GM12878 (cell line): ENCODE measurements around the gene MROH7. TPM values are rescaled to one million over a fixed set of nuclear protein-coding genes. Genes with fewer than 3 reads are reported as not detected.

Experiments
- ATAC-seq: fragments of 200-7000 bp; cut with Tn5 transposase; 3 replicates; pipeline ENCODE4 v1.9.1; 2020; ENCODE audit warnings: mild to moderate bottlenecking, moderate library complexity
- BruUV-seq: library from RNA; stranded (reverse); fragments of 400-500 nt; replicated peaks from 2 replicates; lab custom pipeline; 2021; lab: Mats Ljungman, UMichigan
- CTCF ChIA-PET: fragments of 300-600 bp; sonication (Branson Sonifier 250); formaldehyde crosslinking; extraction: SDS; loops from one replicate; lab custom pipeline; 2021; ENCODE audit warnings: inconsistent platforms; lab: Yijun Ruan, JAX
- POLR2A ChIA-PET: fragments of 350-600 bp; formaldehyde crosslinking; extraction: SDS; loops from one replicate; lab custom pipeline; 2021; ENCODE audit warnings: inconsistent platforms; lab: Charles Lee
- RAD21 ChIA-PET: fragments of 300-600 bp; sonication (Branson Sonifier 250); formaldehyde crosslinking; loops from one replicate; lab custom pipeline; 2023; ENCODE audit warnings: antibody characterized with exemption; ENCODE audit not compliant: unreplicated experiment; lab: Charles Lee
- SMC1A ChIA-PET: fragments of 300-600 bp; sonication (Branson Sonifier 250); formaldehyde crosslinking; loops from one replicate; lab custom pipeline; 2023; ENCODE audit not compliant: unreplicated experiment, uncharacterized antibody; lab: Charles Lee
- DNase-seq: peaks from one replicate; pipeline ENCODE4 v3.0.0-alpha.2; 2011; ENCODE audit warnings: low read depth, low spot score
- FAIRE-seq: peaks from 3 replicates; lab custom pipeline; 2011; peaks lifted over from hg19 to GRCh38; lab: Jason Lieb, UNC
- H2AFZ ChIP-seq: 2 replicates; pipeline ENCODE4 v1.6.0; 2011; ENCODE audit warnings: low read depth, low read length, control low read depth; ENCODE audit not compliant: control insufficient read depth
- H3K27ac ChIP-seq: 2 replicates; pipeline ENCODE4 v1.5.1; 2011; ENCODE audit warnings: control low read depth; ENCODE audit not compliant: control insufficient read depth, insufficient read depth
- H3K27me3 ChIP-seq, 2 experiments: replicated peaks in 1 of 2; 2 replicates each; pipeline versions ENCODE4 v1.6.0 to v1.6.1; 2011; ENCODE audit warnings: low read length in 1 of 2; ENCODE audit not compliant: control insufficient read depth in 2 of 2, insufficient read depth in 2 of 2
- H3K36me3 ChIP-seq, 2 experiments: 2 replicates each; pipeline ENCODE4 v1.5.1; 2011; ENCODE audit warnings: low read length in 1 of 2; ENCODE audit not compliant: control insufficient read depth in 2 of 2, insufficient read depth in 2 of 2
- H3K4me1 ChIP-seq: 2 replicates; pipeline ENCODE4 v1.6.1; 2011; ENCODE audit warnings: mild to moderate bottlenecking, low read length, moderate library complexity, mixed read lengths; ENCODE audit not compliant: control insufficient read depth, insufficient read depth
- H3K4me2 ChIP-seq: 2 replicates; pipeline ENCODE4 v1.6.0; 2011; ENCODE audit warnings: control low read depth; ENCODE audit not compliant: control insufficient read depth, insufficient read depth
- H3K4me3 ChIP-seq: fragments of 200-600 bp; sonication (generic); 2 replicates; pipeline ENCODE4 v1.5.1; 2016
- H3K79me2 ChIP-seq: 2 replicates; pipeline ENCODE4 v1.6.0; 2011; ENCODE audit warnings: low read length; ENCODE audit not compliant: control insufficient read depth, insufficient read depth
- H3K9ac ChIP-seq: 2 replicates; pipeline ENCODE4 v1.8.0; 2011; ENCODE audit warnings: low read length, control low read depth, mixed read lengths; ENCODE audit not compliant: control insufficient read depth, insufficient read depth
- H3K9me3 ChIP-seq: replicated peaks from 3 replicates; pipeline ENCODE4 v1.5.1; 2011; ENCODE audit warnings: mild to moderate bottlenecking, low read length; ENCODE audit not compliant: control insufficient read depth, insufficient read depth
- H4K20me1 ChIP-seq: 2 replicates; pipeline ENCODE4 v1.6.0; 2011; ENCODE audit not compliant: control insufficient read depth, insufficient read depth
- ATF7 ChIP-seq: fragments of 450-650 bp; IDR thresholded peaks from 2 replicates; pipeline ENCODE4 v1.6.1; 2016; ENCODE audit warnings: low read depth, mild to moderate bottlenecking
- BACH1 ChIP-seq: fragments of 450-650 bp; IDR thresholded peaks from 2 replicates; pipeline ENCODE4 v1.6.1; 2017; ENCODE audit warnings: mild to moderate bottlenecking, borderline replicate concordance
- E2F4 ChIP-seq: IDR thresholded peaks from 2 replicates; pipeline ENCODE4 v1.6.1; 2012; ENCODE audit warnings: low read depth, low read length, improper control_type of control experiment
- ETV6 ChIP-seq, 2 experiments: fragments of 450-650 bp in 1 of 2; IDR thresholded peaks in 1 of 2; conservative IDR thresholded peaks in 1 of 2; 2 replicates each; pipeline ENCODE4 v1.6.1; 2014; ENCODE audit warnings: antibody characterized with exemption in 1 of 2, borderline replicate concordance in 1 of 2, low read depth in 1 of 2, mild to moderate bottlenecking in 1 of 2, moderate library complexity in 1 of 2
- KLF5 ChIP-seq: fragments of 450-650 bp; IDR thresholded peaks from 2 replicates; pipeline ENCODE4 v1.6.1; 2014; ENCODE audit warnings: mild to moderate bottlenecking; ENCODE audit not compliant: partially characterized antibody
- NFIC ChIP-seq: IDR thresholded peaks from 2 replicates; pipeline ENCODE4 v1.6.1; 2012; ENCODE audit warnings: low read depth, mild to moderate bottlenecking, inconsistent platforms, low read length, moderate library complexity
- RFX5 ChIP-seq: IDR thresholded peaks from 2 replicates; pipeline ENCODE4 v1.6.1; 2011; ENCODE audit warnings: low read depth, low read length, improper control_type of control experiment
- RUNX3 ChIP-seq: IDR thresholded peaks from 2 replicates; pipeline ENCODE4 v1.6.1; 2012; ENCODE audit warnings: low read length, inconsistent platforms
- SUZ12 ChIP-seq: fragments of 200-600 bp; sonication (generic); IDR thresholded peaks from one replicate; pipeline ENCODE4 v1.6.1; 2018; ENCODE audit warnings: antibody characterized with exemption, mild to moderate bottlenecking; ENCODE audit not compliant: unreplicated experiment
- WGBS: methylation state at CpG from one replicate; pipeline ENCODE4 v1.1.6; 2016; ENCODE audit warnings: low lambda C conversion rate; ENCODE audit not compliant: insufficient replicate concordance, insufficient coverage; ENCODE audit errors: missing lambda C conversion rate; 5-methylcytosine and 5-hydroxymethylcytosine counted together
- in situ Hi-C: fragments of 300-500 bp; cut with MboI; formaldehyde crosslinking; loops from 9 replicates; pipeline ENCODE4 v1.14.3; 2018; ENCODE audit warnings: mixed read lengths
- intact Hi-C: fragments of 100-400 bp; cut with micrococcal nuclease; formaldehyde crosslinking; loops from one replicate; pipeline ENCODE4 v1.14.2; 2022; ENCODE audit not compliant: unreplicated experiment
- polyA plus RNA-seq, 11 experiments: library from polyadenylated mRNA; depleted of rRNA in 4 of 11; unstranded in 6 of 11; stranded (reverse) in 5 of 11; fragments of >200 nt; fragmentation: Nextera tagmentation in 4 of 11; fragmentation: Illumina TruSeq in 1 of 11; extraction: Ambion mirVana in 4 of 11; extraction: Trizol in 1 of 11; gene quantifications; 1 replicate in 1 of 11; 2 replicates in 10 of 11; pipeline versions ENCODE4 v1.2.1 to v1.2.3, GENCODE V29; 2011 to 2016; ENCODE audit warnings: inconsistent platforms in 2 of 11, missing spikeins in 2 of 11, low read depth in 1 of 11
- total RNA-seq, 4 experiments: library from RNA; depleted of rRNA in 3 of 4; stranded (reverse); fragments of >200 nt in 3 of 4; fragmentation: Illumina TruSeq in 1 of 4; extraction: Trizol in 1 of 4; gene quantifications; 2 replicates each; pipeline versions ENCODE4 v1.2.1 to v1.2.3, GENCODE V29; 2013 to 2021
- TF ChIP-seq, protein P1 (sequence below): IDR thresholded peaks from 2 replicates; pipeline ENCODE4 v1.6.1; 2012; ENCODE audit warnings: improper control_type of control experiment, low read depth, low read length; ENCODE audit not compliant: insufficient replicate concordance
- TF ChIP-seq, protein P2 (sequence below): fragments of 450-650 bp; IDR thresholded peaks from 2 replicates; pipeline ENCODE4 v1.6.1; 2018; ENCODE audit warnings: mild to moderate bottlenecking, low read depth, moderate library complexity; ENCODE audit not compliant: partially characterized antibody
- TF ChIP-seq, protein P3 (sequence below): fragments of 450-650 bp; IDR thresholded peaks from 2 replicates; pipeline ENCODE4 v1.6.1; 2017; ENCODE audit warnings: borderline replicate concordance

The MROH7 gene
- total and polyA plus RNA-seq, 10 of the 15 experiments (the other 5 are each of a cell fraction or from before 2014, with no cell fraction given), result 0.11 TPM; not detected in 9

GRCh38 chr1:54710434-54710833, 68.8 kb downstream of the MROH7 start:
- Histone ChIP-seq H4K20me1 (no peaks in the 10 kb centered on the region), H3K9ac (no peak overlapping the region), H3K79me2 (no peaks in the 10 kb centered on the region), H3K36me3 (no peaks in the 10 kb centered on the region), H3K4me2 (no peak overlapping the region), H3K27ac (no peak overlapping the region), H3K4me3 (no peak overlapping the region), H2AFZ (no peak overlapping the region), H3K4me1 (no peaks in the 10 kb centered on the region), H3K27me3 (no peaks in the 10 kb centered on the region; a peak in 1 of 4 replicates), H3K9me3 (no peaks in the 10 kb centered on the region)
- ChIA-PET CTCF (no interaction called here), POLR2A (no interaction called here), SMC1A (no interaction called here), RAD21 (no interaction called here)
- DNase-seq (no peak), FAIRE-seq (no peak), ATAC-seq (no peak)
- in situ Hi-C loops, result no loop called here
- no TSS peak for BruUV-seq
- WGBS, result 35% methylated on average over 3 of the region's 3 CpGs
- intact Hi-C loops, result no loop called here
- TF ChIP-seq RUNX3 (no peak), ETV6 (conservative IDR thresholded peaks at IDR 0.05 in 1 of 2, IDR thresholded peaks at IDR 0.05 in 1 of 2; ENCODE audit: borderline replicate concordance in 1 of 2, low read depth in 1 of 2) (no peak), RFX5 (no peak), NFIC (no peak), KLF5 (no peak), ATF7 (no peak), E2F4 (no peak), SUZ12 (no peak), BACH1 (no peak)
- TF ChIP-seq, protein P1, sequence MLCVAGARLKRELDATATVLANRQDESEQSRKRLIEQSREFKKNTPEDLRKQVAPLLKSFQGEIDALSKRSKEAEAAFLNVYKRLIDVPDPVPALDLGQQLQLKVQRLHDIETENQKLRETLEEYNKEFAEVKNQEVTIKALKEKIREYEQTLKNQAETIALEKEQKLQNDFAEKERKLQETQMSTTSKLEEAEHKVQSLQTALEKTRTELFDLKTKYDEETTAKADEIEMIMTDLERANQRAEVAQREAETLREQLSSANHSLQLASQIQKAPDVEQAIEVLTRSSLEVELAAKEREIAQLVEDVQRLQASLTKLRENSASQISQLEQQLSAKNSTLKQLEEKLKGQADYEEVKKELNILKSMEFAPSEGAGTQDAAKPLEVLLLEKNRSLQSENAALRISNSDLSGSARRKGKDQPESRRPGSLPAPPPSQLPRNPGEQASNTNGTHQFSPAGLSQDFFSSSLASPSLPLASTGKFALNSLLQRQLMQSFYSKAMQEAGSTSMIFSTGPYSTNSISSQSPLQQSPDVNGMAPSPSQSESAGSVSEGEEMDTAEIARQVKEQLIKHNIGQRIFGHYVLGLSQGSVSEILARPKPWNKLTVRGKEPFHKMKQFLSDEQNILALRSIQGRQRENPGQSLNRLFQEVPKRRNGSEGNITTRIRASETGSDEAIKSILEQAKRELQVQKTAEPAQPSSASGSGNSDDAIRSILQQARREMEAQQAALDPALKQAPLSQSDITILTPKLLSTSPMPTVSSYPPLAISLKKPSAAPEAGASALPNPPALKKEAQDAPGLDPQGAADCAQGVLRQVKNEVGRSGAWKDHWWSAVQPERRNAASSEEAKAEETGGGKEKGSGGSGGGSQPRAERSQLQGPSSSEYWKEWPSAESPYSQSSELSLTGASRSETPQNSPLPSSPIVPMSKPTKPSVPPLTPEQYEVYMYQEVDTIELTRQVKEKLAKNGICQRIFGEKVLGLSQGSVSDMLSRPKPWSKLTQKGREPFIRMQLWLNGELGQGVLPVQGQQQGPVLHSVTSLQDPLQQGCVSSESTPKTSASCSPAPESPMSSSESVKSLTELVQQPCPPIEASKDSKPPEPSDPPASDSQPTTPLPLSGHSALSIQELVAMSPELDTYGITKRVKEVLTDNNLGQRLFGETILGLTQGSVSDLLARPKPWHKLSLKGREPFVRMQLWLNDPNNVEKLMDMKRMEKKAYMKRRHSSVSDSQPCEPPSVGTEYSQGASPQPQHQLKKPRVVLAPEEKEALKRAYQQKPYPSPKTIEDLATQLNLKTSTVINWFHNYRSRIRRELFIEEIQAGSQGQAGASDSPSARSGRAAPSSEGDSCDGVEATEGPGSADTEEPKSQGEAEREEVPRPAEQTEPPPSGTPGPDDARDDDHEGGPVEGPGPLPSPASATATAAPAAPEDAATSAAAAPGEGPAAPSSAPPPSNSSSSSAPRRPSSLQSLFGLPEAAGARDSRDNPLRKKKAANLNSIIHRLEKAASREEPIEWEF, result no peak
- TF ChIP-seq, protein P2, sequence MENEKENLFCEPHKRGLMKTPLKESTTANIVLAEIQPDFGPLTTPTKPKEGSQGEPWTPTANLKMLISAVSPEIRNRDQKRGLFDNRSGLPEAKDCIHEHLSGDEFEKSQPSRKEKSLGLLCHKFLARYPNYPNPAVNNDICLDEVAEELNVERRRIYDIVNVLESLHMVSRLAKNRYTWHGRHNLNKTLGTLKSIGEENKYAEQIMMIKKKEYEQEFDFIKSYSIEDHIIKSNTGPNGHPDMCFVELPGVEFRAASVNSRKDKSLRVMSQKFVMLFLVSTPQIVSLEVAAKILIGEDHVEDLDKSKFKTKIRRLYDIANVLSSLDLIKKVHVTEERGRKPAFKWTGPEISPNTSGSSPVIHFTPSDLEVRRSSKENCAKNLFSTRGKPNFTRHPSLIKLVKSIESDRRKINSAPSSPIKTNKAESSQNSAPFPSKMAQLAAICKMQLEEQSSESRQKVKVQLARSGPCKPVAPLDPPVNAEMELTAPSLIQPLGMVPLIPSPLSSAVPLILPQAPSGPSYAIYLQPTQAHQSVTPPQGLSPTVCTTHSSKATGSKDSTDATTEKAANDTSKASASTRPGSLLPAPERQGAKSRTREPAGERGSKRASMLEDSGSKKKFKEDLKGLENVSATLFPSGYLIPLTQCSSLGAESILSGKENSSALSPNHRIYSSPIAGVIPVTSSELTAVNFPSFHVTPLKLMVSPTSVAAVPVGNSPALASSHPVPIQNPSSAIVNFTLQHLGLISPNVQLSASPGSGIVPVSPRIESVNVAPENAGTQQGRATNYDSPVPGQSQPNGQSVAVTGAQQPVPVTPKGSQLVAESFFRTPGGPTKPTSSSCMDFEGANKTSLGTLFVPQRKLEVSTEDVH, result no peak
- TF ChIP-seq, protein P3, sequence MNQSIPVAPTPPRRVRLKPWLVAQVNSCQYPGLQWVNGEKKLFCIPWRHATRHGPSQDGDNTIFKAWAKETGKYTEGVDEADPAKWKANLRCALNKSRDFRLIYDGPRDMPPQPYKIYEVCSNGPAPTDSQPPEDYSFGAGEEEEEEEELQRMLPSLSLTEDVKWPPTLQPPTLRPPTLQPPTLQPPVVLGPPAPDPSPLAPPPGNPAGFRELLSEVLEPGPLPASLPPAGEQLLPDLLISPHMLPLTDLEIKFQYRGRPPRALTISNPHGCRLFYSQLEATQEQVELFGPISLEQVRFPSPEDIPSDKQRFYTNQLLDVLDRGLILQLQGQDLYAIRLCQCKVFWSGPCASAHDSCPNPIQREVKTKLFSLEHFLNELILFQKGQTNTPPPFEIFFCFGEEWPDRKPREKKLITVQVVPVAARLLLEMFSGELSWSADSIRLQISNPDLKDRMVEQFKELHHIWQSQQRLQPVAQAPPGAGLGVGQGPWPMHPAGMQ, result no peak
